SK-N-MC (cell line): ENCODE results near the gene SCAF8.
"Not testable (repeated sequence)": the region's sequence is repeated elsewhere in the genome, so short reads cannot be mapped to it uniquely, and the experiment has no call there.

Experiments
- DNase-seq: peaks from one replicate; pipeline ENCODE4 v3.0.0-alpha.2; 2011; ENCODE audit warnings: low read depth, low spot score
- H3K27ac ChIP-seq: fragments of 200-600 bp; sonication (generic); 2 replicates; pipeline ENCODE4 v1.5.1; 2016; ENCODE audit warnings: mixed run types
- H3K36me3 ChIP-seq: fragments of 200-600 bp; sonication (generic); 2 replicates; pipeline ENCODE4 v1.6.1; 2017; ENCODE audit warnings: antibody characterized with exemption, low read length, mixed read lengths; ENCODE audit not compliant: insufficient read depth
- H3K4me3 ChIP-seq: fragments of 200-600 bp; sonication (generic); 2 replicates; pipeline ENCODE4 v1.5.1; 2016
- H3K9ac ChIP-seq: fragments of 200-600 bp; sonication (generic); 2 replicates; pipeline ENCODE4 v1.8.0; 2017; ENCODE audit warnings: mixed run types, mixed read lengths; ENCODE audit not compliant: insufficient read length
- H3K9me3 ChIP-seq: fragments of 200-600 bp; sonication (generic); 2 replicates; pipeline ENCODE4 v1.6.1; 2017; ENCODE audit warnings: low read depth, mild to moderate bottlenecking, antibody characterized with exemption, low read length, moderate library complexity, mixed read lengths
- EZH2 ChIP-seq: fragments of 200-600 bp; sonication (generic); IDR thresholded peaks from one replicate; pipeline ENCODE4 v1.6.1; 2017; ENCODE audit warnings: antibody characterized with exemption
- FOXP2 ChIP-seq: optimal IDR thresholded peaks from 2 replicates; pipeline ENCODE3; 2011; ENCODE audit warnings: mild to moderate bottlenecking, moderate library complexity; ENCODE audit not compliant: insufficient read depth; ENCODE audit errors: extremely low read length, control extremely low read depth
- POLR2AphosphoS5 ChIP-seq: IDR thresholded peaks from 2 replicates; pipeline ENCODE4 v1.6.1; 2012; ENCODE audit warnings: mild to moderate bottlenecking, low read depth, low read length, borderline replicate concordance

SCAF8 gene

DNA sequence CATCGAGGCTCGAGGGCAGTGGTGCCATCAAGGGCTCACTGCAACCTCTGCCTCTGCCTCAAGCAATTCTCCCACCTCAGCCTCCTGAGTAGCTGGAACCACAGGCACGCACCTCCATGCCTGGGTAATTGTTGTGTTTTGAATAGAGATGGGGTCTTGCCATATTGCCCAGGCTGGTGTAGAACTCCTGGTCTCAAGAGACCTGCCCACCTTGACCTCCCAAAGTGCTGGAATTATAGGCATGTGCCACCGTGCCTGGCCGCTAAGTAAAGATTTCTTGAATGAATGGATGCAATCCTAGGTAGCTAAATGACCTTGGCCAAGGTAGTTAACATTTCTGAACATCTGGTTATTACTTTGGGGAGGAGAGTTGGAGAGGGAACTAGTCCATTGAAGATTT is 7.4 kb downstream of the SCAF8 start:
- no peak for TF ChIP-seq FOXP2
- no peak for TF ChIP-seq EZH2
- TF ChIP-seq POLR2AphosphoS5, result no peak
- Histone ChIP-seq H3K9me3 (no peaks in the 10 kb centered on the region), H3K36me3 (peaks cover 79% of the 10 kb centered on the region), H3K27ac (no peak overlapping the region), H3K9ac (no peak overlapping the region), H3K4me3 (no peak overlapping the region)
- DNase-seq, result no peak

DNA sequence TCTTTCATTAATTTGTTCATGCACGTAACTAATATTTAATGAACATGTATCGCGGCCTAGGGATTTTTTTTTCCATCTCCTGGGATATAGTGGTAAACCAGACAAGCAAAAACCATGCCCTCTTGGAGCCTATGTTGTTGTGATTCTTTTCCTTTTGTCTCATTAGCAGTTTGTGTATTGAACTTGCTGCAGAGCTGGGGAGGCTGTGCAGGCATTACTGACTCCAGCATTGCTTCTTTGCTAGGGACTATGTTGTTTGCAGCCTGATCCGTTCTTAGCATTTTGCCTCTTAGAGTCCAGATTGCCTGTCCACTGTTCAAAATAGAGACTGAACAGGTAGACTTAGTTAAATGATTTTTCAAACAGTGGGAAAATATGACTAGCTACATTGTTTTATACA is 9.7 kb downstream of the SCAF8 start:
- no peak for DNase-seq
- Histone ChIP-seq H3K27ac (no peak overlapping the region), H3K36me3 (peaks cover 74% of the 10 kb centered on the region), H3K9ac (no peak overlapping the region), H3K4me3 (no peak overlapping the region), H3K9me3 (peaks cover 3% of the 10 kb centered on the region; the same call in 1 of the 2 replicates)
- TF ChIP-seq FOXP2 (no peak), POLR2AphosphoS5 (no peak), EZH2 (no peak)

- H3K36me3 ChIP-seq, result peaks cover 65% of the 10 kb centered on the region
- not testable (repeated sequence) for H3K9ac ChIP-seq, DNase-seq, H3K9me3 ChIP-seq, H3K4me3 ChIP-seq, H3K27ac ChIP-seq
Measured at GRCh38 chr6:154744029-154744745, 11.0 kb downstream of the SCAF8 start.

DNA sequence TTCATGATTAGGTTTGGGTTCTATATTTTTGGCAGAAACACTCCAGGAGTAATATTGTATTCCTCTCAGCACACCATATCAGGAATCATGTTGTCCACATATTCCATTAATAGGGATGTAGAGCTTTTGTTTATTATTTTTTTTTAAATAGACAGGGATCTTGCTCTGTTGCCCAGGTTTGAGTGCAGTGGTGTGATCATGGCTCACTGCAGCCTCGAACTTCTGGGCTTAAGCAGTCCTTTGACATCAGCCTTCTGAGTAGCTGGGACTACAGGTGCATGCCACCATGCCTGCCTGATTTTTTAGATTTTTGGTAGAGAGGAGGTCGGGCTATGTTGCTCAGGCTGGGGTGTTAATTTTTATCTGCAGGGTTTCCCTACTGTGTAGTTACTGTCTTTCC is 12.0 kb downstream of the SCAF8 start:
- no peak overlapping the region for H3K9ac ChIP-seq
- peaks cover 3% of the 10 kb centered on the region; the same call in 1 of the 2 replicates for H3K9me3 ChIP-seq
- H3K27ac ChIP-seq, result no peak overlapping the region
- H3K4me3 ChIP-seq, result no peak overlapping the region
- no peak for DNase-seq
- TF ChIP-seq EZH2 (no peak), FOXP2 (no peak), POLR2AphosphoS5 (no peak)
- peaks cover 57% of the 10 kb centered on the region for H3K36me3 ChIP-seq

DNA sequence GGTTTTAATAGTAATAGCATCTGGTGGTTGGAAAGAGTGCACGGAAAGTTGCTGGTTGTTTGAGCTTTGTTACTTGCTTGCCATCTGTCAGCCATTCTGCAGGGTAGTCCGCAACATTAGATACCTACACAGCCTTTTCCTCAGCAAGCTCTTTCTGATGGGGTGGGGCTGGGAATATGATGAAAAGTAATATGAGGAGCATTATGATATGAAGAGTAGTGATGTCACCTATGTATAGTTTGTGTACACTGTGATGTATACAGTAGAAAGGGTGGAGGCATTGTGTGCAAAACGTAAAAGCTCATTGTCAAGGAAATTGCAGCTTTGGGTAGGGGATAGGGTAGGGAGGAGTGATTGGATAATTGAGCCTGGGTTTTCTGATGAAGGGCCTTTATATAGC is 16.1 kb downstream of the SCAF8 start:
- peaks cover 3% of the 10 kb centered on the region; the same call in 1 of the 2 replicates for H3K9me3 ChIP-seq
- H3K27ac ChIP-seq, result no peak overlapping the region
- peaks cover 54% of the 10 kb centered on the region for H3K36me3 ChIP-seq
- TF ChIP-seq EZH2 (no peak), POLR2AphosphoS5 (no peak), FOXP2 (no peak)
- no peak for DNase-seq
- H3K4me3 ChIP-seq, result no peak overlapping the region
- H3K9ac ChIP-seq, result no peak overlapping the region

GRCh38 chr6:154751011-154751800 is 18.0 kb downstream of the SCAF8 start:
- H3K4me3 ChIP-seq, result no peak overlapping the region
- no peak for TF ChIP-seq FOXP2
- TF ChIP-seq POLR2AphosphoS5, result no peak
- no peak for TF ChIP-seq EZH2
- peaks cover 6% of the 10 kb centered on the region for H3K9me3 ChIP-seq
- no peak overlapping the region for H3K9ac ChIP-seq
- H3K36me3 ChIP-seq, result peaks cover 45% of the 10 kb centered on the region
- no peak overlapping the region for H3K27ac ChIP-seq
- no peak for DNase-seq

- DNase-seq, result no peak
- Histone ChIP-seq H3K36me3 (peaks cover 46% of the 10 kb centered on the region), H3K27ac (no peak overlapping the region), H3K9me3 (peaks cover 8% of the 10 kb centered on the region), H3K9ac (no peak overlapping the region), H3K4me3 (no peak overlapping the region)
- TF ChIP-seq EZH2 (no peak), FOXP2 (no peak), POLR2AphosphoS5 (no peak)
Measured at GRCh38 chr6:154752022-154752421, 18.8 kb downstream of the SCAF8 start.

- H3K4me3 ChIP-seq, result no peak overlapping the region
- TF ChIP-seq FOXP2, result no peak
- no peak for TF ChIP-seq POLR2AphosphoS5
- TF ChIP-seq EZH2, result no peak
- H3K36me3 ChIP-seq, result peaks cover 61% of the 10 kb centered on the region
- H3K27ac ChIP-seq, result no peak overlapping the region
- no peak overlapping the region for H3K9ac ChIP-seq
- DNase-seq, result no peak
- peaks cover 6% of the 10 kb centered on the region; the same call in 1 of the 2 replicates for H3K9me3 ChIP-seq
Measured at GRCh38 chr6:154754152-154754551, 20.9 kb downstream of the SCAF8 start.

DNA sequence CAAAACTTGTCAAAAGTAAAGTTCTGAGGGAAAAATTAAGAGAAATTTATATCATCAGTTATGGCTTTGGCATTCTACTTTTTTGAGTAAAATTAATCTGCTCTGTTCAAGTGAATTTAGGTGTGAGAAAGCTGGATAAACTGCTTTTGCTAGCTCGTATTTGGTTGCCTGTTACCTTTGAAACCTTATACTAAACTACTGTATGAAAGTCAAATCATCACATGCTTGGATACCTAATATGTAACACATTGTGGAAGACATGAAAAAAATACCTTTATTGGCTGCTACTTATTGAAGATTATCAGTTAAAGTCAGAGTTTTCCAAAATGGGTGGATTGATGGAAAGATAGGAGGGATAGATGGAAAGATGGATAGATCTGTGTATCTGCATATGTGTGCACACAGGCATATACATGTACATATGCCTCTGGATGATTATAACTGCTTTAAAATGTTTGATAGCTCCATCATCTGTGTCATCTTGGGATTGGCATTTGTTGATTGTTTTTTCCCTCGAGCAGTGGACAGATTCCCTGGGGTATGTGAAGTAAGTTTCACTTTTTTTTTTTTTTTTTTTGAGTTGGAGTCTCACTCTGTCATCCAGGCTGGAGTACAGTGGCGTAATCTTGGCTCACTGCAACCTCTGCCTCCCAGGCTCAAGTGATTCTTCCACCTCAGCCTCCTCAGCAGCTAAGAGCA is 24.3 kb downstream of the SCAF8 start:
- H3K36me3 ChIP-seq, result peaks cover 59% of the 10 kb centered on the region
- H3K9ac ChIP-seq, result no peak overlapping the region
- H3K27ac ChIP-seq, result no peak overlapping the region

More for the DNA sequence above, 24.3 kb downstream of the SCAF8 start:
- no peak for DNase-seq
- Histone ChIP-seq H3K4me3 (no peak overlapping the region), H3K9me3 (peaks cover 6% of the 10 kb centered on the region; the same call in 1 of the 2 replicates)
- no peak for TF ChIP-seq EZH2
- TF ChIP-seq FOXP2, result no peak
- no peak for TF ChIP-seq POLR2AphosphoS5
